HG02852 (cell line): ENCODE results near the gene DCC.

Experiments used
- ATAC-seq: cut with Tn5 transposase; IDR thresholded peaks from one replicate; pipeline ENCODE4 v1.9.1; 2021; ENCODE audit warnings: mild to moderate bottlenecking, moderate library complexity; ENCODE audit not compliant: unreplicated experiment

DCC gene

GRCh38 chr18:52764316-52764715 lies 424.3 kb downstream of the DCC start:
- no peak for ATAC-seq

GRCh38 chr18:52766002-52766545 lies 426.1 kb downstream of the DCC start:
- ATAC-seq: no peak

DNA sequence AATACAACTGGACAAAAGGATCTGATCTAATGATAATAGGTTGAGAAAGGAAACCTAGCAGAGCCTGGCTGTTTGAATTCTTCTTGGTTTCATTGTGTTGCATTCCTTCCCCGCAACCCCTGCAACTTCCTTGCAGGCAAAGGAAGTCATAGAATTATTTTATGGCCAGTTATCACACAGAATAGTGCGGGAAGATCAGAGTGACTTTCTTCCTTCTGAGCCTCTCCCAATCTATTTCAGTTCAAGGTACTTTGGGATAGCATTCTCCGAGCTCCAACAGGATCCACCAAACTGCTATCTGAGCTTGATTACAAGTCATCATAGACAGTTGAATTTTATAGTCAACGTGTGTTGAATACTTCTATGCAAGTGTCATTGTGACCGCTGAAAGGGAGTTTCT lies 441.1 kb downstream of the DCC start:
- ATAC-seq: no peak

DNA sequence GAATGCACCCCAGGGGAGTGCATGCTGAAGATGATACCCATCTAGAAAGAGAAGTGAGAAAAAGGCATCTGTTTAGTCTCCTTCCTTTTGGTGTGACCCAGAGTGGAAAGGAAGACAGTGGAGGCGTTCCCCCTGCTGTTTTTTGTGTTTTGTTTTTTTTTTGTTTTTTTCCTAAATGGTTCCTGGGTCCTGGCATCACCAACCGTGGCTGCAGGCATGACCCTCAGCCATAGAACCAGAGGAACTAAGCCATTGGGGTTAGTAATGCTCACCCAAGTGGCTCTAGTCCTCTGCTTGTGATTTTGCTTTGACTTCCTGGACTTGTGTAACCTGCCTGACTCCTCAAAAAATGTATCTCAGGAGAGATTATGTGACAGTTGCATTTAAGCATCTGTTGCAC lies 451.3 kb downstream of the DCC start:
- no peak for ATAC-seq

- no peak for ATAC-seq
These were observed 472.8 kb downstream of the DCC start for GRCh38 chr18:52812834-52813233.

GRCh38 chr18:52813635-52814416 lies 473.8 kb downstream of the DCC start:
- no peak for ATAC-seq

DNA sequence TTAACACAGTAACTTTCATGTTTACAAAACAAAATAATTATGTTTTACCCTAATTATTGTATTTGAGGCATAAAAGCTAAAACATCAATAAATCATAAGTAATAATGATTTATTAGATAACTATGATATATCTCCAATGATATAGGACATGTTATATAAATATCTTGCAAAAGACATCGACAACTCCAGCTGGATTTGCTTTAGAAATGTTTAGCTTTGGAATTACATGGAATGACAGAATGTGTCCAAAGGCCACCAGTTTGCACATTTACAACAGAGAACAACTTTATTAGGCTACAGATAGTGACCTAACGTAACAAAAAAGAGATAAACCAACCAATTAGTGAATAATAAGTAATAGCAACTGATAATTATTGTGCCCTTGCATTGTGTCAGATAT lies 475.7 kb downstream of the DCC start:
- no peak for ATAC-seq

DNA sequence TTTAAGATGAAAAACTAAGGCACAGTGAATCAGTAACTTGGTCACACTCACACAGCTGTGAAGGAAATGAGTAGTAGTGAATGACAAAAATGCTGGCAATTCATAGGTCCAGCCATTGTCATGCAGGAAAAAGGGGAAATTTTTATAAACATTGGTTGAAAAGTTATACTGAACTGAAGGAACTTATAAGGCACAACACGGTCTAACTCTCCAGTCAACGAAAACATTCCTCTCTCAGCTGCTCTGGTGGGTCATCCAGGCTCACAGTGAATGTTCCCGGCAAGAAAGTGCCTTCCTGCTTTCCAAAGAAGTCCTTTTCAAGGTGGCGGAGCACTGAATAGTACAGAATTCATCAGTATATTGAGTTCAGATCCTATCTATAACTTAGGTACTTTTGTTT lies 476.1 kb downstream of the DCC start:
- no peak for ATAC-seq

GRCh38 chr18:52822160-52822559 lies 482.2 kb downstream of the DCC start:
- no peak for ATAC-seq

- ATAC-seq: no peak
These were observed 484.1 kb downstream of the DCC start for GRCh38 chr18:52824126-52824525.

GRCh38 chr18:52826994-52827393 lies 487.0 kb downstream of the DCC start:
- ATAC-seq: no peak

- ATAC-seq: no peak
These were observed 489.3 kb downstream of the DCC start for GRCh38 chr18:52829320-52829719.

GRCh38 chr18:52829876-52830405 lies 489.9 kb downstream of the DCC start:
- ATAC-seq: no peak

DNA sequence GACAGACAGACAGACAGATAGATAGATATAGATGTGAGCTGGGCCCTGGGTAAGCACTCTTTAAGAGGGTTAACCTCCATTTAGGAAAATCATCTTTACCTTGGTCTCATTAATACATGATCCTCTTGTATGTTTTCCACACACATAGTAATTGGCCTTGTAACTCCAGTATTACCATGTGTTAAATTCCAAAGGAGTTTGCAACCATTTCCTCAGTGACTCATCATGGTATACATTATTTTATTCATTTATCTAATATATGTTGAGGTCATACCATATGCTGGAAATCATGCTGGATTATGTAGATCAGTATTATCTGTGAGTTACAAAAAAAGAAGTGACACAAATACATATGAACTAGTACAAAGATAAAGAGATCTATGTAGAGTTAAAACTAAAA lies 504.3 kb downstream of the DCC start:
- no peak for ATAC-seq

DNA sequence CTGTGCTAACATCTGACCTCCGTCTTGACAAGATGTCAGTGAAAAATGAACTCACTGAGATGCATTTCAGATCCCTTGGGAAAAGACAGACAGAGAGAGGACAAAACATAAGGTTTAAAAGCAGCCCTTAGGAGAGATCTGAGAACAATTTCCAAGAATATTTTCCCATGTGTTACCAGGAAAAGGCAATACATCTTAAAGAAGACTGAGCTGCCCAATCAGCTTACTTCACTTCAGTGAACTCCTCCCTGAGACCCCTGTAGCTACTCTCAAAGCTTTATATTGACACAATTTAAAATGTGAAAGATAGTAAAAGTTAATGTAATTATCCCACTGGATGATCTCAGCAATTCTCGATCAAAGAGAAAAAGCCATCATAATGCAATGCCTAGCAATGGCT lies 505.0 kb downstream of the DCC start:
- ATAC-seq: no peak

- ATAC-seq: no peak
These were observed 510.1 kb downstream of the DCC start for GRCh38 chr18:52850031-52850560.

DNA sequence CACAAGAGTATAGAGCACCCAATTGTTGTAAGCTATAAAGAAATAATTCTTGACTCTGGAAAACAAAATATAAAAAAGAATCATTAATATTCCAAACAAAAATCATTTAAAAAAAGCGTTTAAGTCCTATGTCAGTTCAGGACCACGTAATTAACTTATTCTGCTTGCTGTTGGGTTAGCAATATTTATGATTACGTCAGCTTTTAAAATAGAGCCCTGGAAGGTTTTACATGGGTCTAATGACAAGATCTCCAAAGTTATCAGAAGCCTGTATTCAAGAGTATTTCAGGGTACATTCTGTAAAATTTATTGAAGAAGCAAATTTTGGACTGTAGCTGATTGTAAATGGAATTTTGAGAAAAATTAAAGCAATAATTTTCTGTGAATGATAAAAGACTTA lies 521.6 kb downstream of the DCC start:
- ATAC-seq: no peak

GRCh38 chr18:52869349-52869923 lies 529.4 kb downstream of the DCC start:
- ATAC-seq: no peak

DNA sequence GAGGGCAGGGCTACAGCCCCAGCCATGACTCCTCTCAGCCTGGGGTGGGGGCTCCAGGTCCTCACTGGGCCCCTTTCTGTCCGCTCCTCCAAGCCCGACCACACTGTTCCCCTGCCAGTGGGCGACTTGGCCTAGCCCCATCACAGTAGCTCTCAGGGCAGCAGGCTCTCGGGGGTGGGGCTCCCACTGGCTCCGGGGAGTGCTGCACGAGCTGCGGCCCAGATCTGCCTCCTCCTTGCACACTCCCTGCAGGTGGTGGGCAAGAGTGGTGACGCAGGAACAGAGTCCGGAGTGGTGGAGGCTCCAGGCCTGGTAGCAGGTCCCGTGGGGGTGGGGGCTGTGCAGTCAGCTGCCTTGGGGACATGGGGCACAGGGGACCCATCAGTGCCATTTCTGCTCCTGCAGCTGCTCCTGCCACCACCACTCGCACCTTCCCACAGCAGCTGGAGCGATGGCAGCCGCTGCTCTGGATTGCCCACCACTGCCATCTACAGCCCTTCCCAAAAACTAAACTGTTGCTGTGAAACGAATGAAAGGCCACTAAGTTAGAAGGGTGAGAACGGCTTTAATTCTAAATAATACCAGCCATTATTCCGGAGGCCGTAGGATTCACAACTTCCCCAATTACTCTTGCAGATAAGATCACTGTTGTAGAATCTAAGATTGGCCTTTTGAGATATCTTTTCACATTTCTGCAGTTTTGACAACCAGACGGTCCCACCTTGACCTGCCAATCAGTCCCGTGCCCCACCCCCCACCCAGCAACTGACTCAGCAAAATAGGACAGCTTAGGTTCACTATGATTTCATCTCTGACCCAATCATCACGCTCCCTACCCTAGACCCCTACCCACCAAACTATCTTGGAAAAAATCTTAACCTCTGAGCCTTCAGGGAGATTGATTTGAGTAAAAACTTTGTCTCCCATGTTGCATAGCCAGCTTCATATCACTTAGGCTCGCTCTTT lies 530.2 kb downstream of the DCC start:
- no peak for ATAC-seq

GRCh38 chr18:52874774-52875173 lies 534.8 kb downstream of the DCC start:
- ATAC-seq: no peak

- no peak for ATAC-seq
These were observed 535.7 kb downstream of the DCC start for GRCh38 chr18:52875725-52876124.
